ENCODE data around the gene PRSS58. TPM values are rescaled to one million over a fixed set of nuclear protein-coding genes. Genes with fewer than 3 reads are reported as not detected.
A peak's percentile ranks its signal among the peaks of the same experiment; 100 is the strongest.

PRSS58 gene
- total RNA-seq, result not detected

- Histone ChIP-seq H3K4me1 (no peaks in the 10 kb centered on the region), H3K27ac (no peak within 1 kb of the TSS), H3K4me3 (no peak within 1 kb of the TSS), H3K27me3 (no peaks in the 10 kb centered on the region), H3K36me3 (replicated peaks in 1 of 2; ENCODE audit: insufficient read depth in 1 of 2, low read depth in 2 of 2) (no peaks in the 10 kb centered on the region), H3K9me3 (no peaks in the 10 kb centered on the region)
- TF ChIP-seq CTCF (IDR thresholded peaks at IDR 0.05), result no peak
- TF ChIP-seq POLR2A (IDR thresholded peaks at IDR 0.05), result no peak
- ATAC-seq (no peak), DNase-seq (no peak)
- WGBS, 2 donors, result 71 to 86% methylated on average over 1 of the region's 1 CpG
- intact Hi-C loops (cut with DNase I), result no loop called here
Measured at GRCh38 chr7:142257958-142258357, at the start of gene PRSS58. Gene PRSS58, minus strand, starts transcription at chr7:142258058. Its CDS starts 351 bp downstream, at chr7:142257707.

GRCh38 chr7:142307246-142307900 is 49.5 kb upstream of the PRSS58 start:
- TF ChIP-seq CTCF (IDR thresholded peaks at IDR 0.05) (no peak), POLR2A (IDR thresholded peaks at IDR 0.05) (no peak)
- no peak overlapping the region for H3K27ac ChIP-seq
- no peaks in the 10 kb centered on the region for H3K4me1 ChIP-seq
- no peaks in the 10 kb centered on the region for H3K9me3 ChIP-seq
- no peak for ATAC-seq
- no peak for DNase-seq
- WGBS, 2 donors, result 73 to 88% methylated on average over 11 of the region's 11 CpGs
- H3K27me3 ChIP-seq, result no peaks in the 10 kb centered on the region
- no peaks in the 10 kb centered on the region for H3K36me3 ChIP-seq (replicated peaks in 1 of 2; ENCODE audit: insufficient read depth in 1 of 2, low read depth in 2 of 2)
- intact Hi-C loops (cut with DNase I), result no loop called here
- no peak overlapping the region for H3K4me3 ChIP-seq

- WGBS, 2 donors, result 5 to 6% methylated on average over 2 of the region's 2 CpGs
- Histone ChIP-seq H3K4me1 (no peaks in the 10 kb centered on the region), H3K27me3 (no peaks in the 10 kb centered on the region), H3K36me3 (replicated peaks in 1 of 2; ENCODE audit: insufficient read depth in 1 of 2, low read depth in 2 of 2) (no peaks in the 10 kb centered on the region), H3K9me3 (no peaks in the 10 kb centered on the region), H3K27ac (no peak overlapping the region), H3K4me3 (no peak overlapping the region)
- DNase-seq, result peak in 1 of 4 donors; percentile 5
- no peak for ATAC-seq
- no peak for TF ChIP-seq POLR2A (IDR thresholded peaks at IDR 0.05)
- TF ChIP-seq CTCF (IDR thresholded peaks at IDR 0.05), result peak in 6 of 7 experiments; percentile 20 to 42 (median 29)
- intact Hi-C loops (cut with DNase I), result no loop called here
Measured at GRCh38 chr7:142303650-142304049, 45.8 kb upstream of the PRSS58 start.

GRCh38 chr7:142301923-142302550 is 44.2 kb upstream of the PRSS58 start:
- no peaks in the 10 kb centered on the region for H3K27me3 ChIP-seq
- no peak overlapping the region for H3K4me3 ChIP-seq
- ATAC-seq, result no peak
- no peak overlapping the region for H3K27ac ChIP-seq
- 26 to 29% methylated on average over 3 of the region's 3 CpGs for whole genome bisulfite sequencing, 2 donors
- no peak for DNase-seq
- no peaks in the 10 kb centered on the region for H3K36me3 ChIP-seq (replicated peaks in 1 of 2; ENCODE audit: insufficient read depth in 1 of 2, low read depth in 2 of 2)
- intact Hi-C loops (cut with DNase I), result no loop called here
- H3K4me1 ChIP-seq, result no peaks in the 10 kb centered on the region
- no peaks in the 10 kb centered on the region for H3K9me3 ChIP-seq
- peak; percentile 17 to 57 (median 45) for TF ChIP-seq CTCF (IDR thresholded peaks at IDR 0.05)
- no peak for TF ChIP-seq POLR2A (IDR thresholded peaks at IDR 0.05)

GRCh38 chr7:142301299-142301698 is 43.4 kb upstream of the PRSS58 start:
- no peak for DNase-seq
- H3K36me3 ChIP-seq (replicated peaks in 1 of 2; ENCODE audit: insufficient read depth in 1 of 2, low read depth in 2 of 2), result no peaks in the 10 kb centered on the region
- H3K4me3 ChIP-seq, result no peak overlapping the region
- 50 to 69% methylated on average over 3 of the region's 3 CpGs for WGBS, 2 donors
- intact Hi-C loops (cut with DNase I), result no loop called here
- ATAC-seq, result no peak
- no peaks in the 10 kb centered on the region for H3K27me3 ChIP-seq
- no peak overlapping the region for H3K27ac ChIP-seq
- no peaks in the 10 kb centered on the region for H3K9me3 ChIP-seq
- H3K4me1 ChIP-seq, result no peaks in the 10 kb centered on the region
- TF ChIP-seq POLR2A (IDR thresholded peaks at IDR 0.05), result no peak
- TF ChIP-seq CTCF (IDR thresholded peaks at IDR 0.05), result no peak
